ENCODE results near the gene ADGRG1. TPM values are rescaled to one million over a fixed set of nuclear protein-coding genes. Genes with fewer than 3 reads are reported as not detected.

Gene ADGRG1
- total and polyA plus RNA-seq, 12 donors = 1.8 to 69.9 (median 41.4) TPM

Other genes starting within 250 kb of the ADGRG1 start
- not detected for gene CCL17, start 223.9 kb upstream of the ADGRG1 start, total RNA-seq
- gene CCL17, start 223.9 kb upstream of the ADGRG1 start, polyA plus RNA-seq = not detected
- gene CIAPIN1, start 181.2 kb upstream of the ADGRG1 start, total RNA-seq = 100 to 1,000 TPM in 2 of 9 donors, 10 to 100 TPM in 7; 33.3 to 155 (median 51.6) TPM
- gene CIAPIN1, start 181.2 kb upstream of the ADGRG1 start, polyA plus RNA-seq = 10 to 100 TPM; 15.8 to 91.9 (median 25.9) TPM
- 100 to 1,000 TPM in 1 of 9 donors, 10 to 100 TPM in 8; 60.9 to 277 (median 85.5) TPM for gene COQ9, start 181.2 kb upstream of the ADGRG1 start, total RNA-seq
- 100 to 1,000 TPM; 165 to 203 (median 177) TPM for gene COQ9, start 181.2 kb upstream of the ADGRG1 start, polyA plus RNA-seq
- 100 to 1,000 TPM in 4 of 9 donors, 10 to 100 TPM in 5; 52.8 to 147 (median 99.9) TPM for gene POLR2C, start 166.0 kb upstream of the ADGRG1 start, total RNA-seq
- 10 to 100 TPM; 28.3 to 73.9 (median 32.4) TPM for gene POLR2C, start 166.0 kb upstream of the ADGRG1 start, polyA plus RNA-seq
- gene DOK4, start 142.1 kb upstream of the ADGRG1 start, total RNA-seq = 10 to 100 TPM in 8 of 9 donors, 1 to 10 TPM in 1; 8.8 to 36.1 (median 18.4) TPM
- 10 to 100 TPM in 2 of 3 donors, 1 to 10 TPM in 1; 4.3 to 31.8 (median 19.0) TPM for gene DOK4, start 142.1 kb upstream of the ADGRG1 start, polyA plus RNA-seq
- 10 to 100 TPM in 4 of 9 donors, 1 to 10 TPM in 5; 2.2 to 23.6 (median 9.3) TPM for gene CCDC102A, start 92.1 kb upstream of the ADGRG1 start, total RNA-seq
- gene CCDC102A, start 92.1 kb upstream of the ADGRG1 start, polyA plus RNA-seq = 1 to 10 TPM; 1.6 to 8.5 (median 3.8) TPM
- under 1 TPM in 6 of 9 donors, not detected in 3; 0.14 to 0.54 (median 0.26) TPM for gene ADGRG5, start 86.0 kb upstream of the ADGRG1 start, total RNA-seq
- under 1 TPM; 0.22 to 0.48 (median 0.24) TPM for gene ADGRG5, start 86.0 kb upstream of the ADGRG1 start, polyA plus RNA-seq
- 1 to 10 TPM in 1 of 9 donors, under 1 TPM in 4, not detected in 4; 0.14 to 1.5 (median 0.50) TPM for gene ADGRG3, start 39.7 kb downstream of the ADGRG1 start, total RNA-seq
- gene ADGRG3, start 39.7 kb downstream of the ADGRG1 start, polyA plus RNA-seq = 1 to 10 TPM in 1 of 3 donors, under 1 TPM in 2; 0.20 to 2.0 (median 0.40) TPM
- gene DRC7, start 66.2 kb downstream of the ADGRG1 start, total RNA-seq = under 1 TPM in 1 of 9 donors, not detected in 8; 0.33 TPM
- gene DRC7, start 66.2 kb downstream of the ADGRG1 start, polyA plus RNA-seq = under 1 TPM in 2 of 3 donors, not detected in 1; 0.03 to 0.72 TPM
- 10 to 100 TPM; 17.9 to 85.6 (median 22.2) TPM for gene KATNB1, start 107.1 kb downstream of the ADGRG1 start, total RNA-seq
- 10 to 100 TPM; 12.9 to 19.9 (median 19.1) TPM for gene KATNB1, start 107.1 kb downstream of the ADGRG1 start, polyA plus RNA-seq
- gene KIFC3, start 173.9 kb downstream of the ADGRG1 start, total RNA-seq = 100 to 1,000 TPM in 1 of 9 donors, 10 to 100 TPM in 8; 17.2 to 100 (median 59.4) TPM
- 100 to 1,000 TPM in 1 of 3 donors, 10 to 100 TPM in 2; 15.5 to 130 (median 71.7) TPM for gene KIFC3, start 173.9 kb downstream of the ADGRG1 start, polyA plus RNA-seq